Measurements from ENCODE around the gene CARD14. TPM values are rescaled to one million over a fixed set of nuclear protein-coding genes. Genes with fewer than 3 reads are reported as not detected.

CARD14 gene
- total and polyA plus RNA-seq, 2 of the 13 experiments (the other 11 are each of a cell fraction or from before 2014, with no cell fraction given): 0.11 TPM; not detected in 1

DNA sequence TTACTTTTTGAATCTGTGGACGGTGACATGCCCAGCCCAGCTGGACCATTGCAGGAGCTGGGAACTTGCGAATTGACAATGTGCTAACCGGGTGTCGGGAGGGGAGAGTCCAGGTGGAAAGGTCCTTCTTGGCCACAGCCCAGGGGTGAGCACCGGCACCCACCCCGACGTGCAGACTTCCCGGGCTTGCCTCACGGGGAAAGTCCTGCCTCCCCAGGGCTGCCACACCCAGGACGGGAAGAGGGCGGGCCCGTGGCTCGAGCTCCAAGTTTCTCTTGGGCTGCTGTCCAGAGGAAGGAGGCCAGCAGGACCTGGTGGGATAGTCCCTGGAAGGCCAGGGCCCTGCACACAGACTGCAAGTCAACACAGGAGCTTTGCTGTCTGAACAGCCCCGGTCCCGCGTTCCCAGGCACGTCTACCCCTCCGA, 17.7 kb downstream of the CARD14 start (continued):
- TF ChIP-seq, protein P1, sequence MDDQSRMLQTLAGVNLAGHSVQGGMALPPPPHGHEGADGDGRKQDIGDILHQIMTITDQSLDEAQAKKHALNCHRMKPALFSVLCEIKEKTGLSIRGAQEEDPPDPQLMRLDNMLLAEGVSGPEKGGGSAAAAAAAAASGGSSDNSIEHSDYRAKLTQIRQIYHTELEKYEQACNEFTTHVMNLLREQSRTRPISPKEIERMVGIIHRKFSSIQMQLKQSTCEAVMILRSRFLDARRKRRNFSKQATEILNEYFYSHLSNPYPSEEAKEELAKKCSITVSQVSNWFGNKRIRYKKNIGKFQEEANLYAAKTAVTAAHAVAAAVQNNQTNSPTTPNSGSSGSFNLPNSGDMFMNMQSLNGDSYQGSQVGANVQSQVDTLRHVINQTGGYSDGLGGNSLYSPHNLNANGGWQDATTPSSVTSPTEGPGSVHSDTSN (CRISPR knock-in tag; IDR thresholded peaks at IDR 0.05; ENCODE audit: borderline replicate concordance): no peak
- no peak for TF ChIP-seq SOX6 (IDR thresholded peaks at IDR 0.05)
- no peak for TF ChIP-seq SOX6 (CRISPR knock-in tag; IDR thresholded peaks at IDR 0.05)
- 0 out of 2 replicates have a peak, but pooled peaks have one; percentile 39 for TF ChIP-seq ZNF563 (CRISPR knock-in tag; IDR thresholded peaks at IDR 0.05)
- TF ChIP-seq TBP (CRISPR knock-in tag; IDR thresholded peaks at IDR 0.05): no peak
- no peak for TF ChIP-seq ZNF556 (CRISPR knock-in tag; IDR thresholded peaks at IDR 0.05; ENCODE audit: borderline replicate concordance)
- TF ChIP-seq RBFOX2 (IDR thresholded peaks at IDR 0.05; ENCODE audit: low read depth, low read length): no peak
- TF ChIP-seq ZNF326 (CRISPR knock-in tag; IDR thresholded peaks at IDR 0.05; ENCODE audit: borderline replicate concordance): no peak
- TF ChIP-seq ZSCAN30 (CRISPR knock-in tag; IDR thresholded peaks at IDR 0.05): no peak
- TF ChIP-seq PATZ1 (CRISPR knock-in tag; IDR thresholded peaks at IDR 0.05): no peak

DNA sequence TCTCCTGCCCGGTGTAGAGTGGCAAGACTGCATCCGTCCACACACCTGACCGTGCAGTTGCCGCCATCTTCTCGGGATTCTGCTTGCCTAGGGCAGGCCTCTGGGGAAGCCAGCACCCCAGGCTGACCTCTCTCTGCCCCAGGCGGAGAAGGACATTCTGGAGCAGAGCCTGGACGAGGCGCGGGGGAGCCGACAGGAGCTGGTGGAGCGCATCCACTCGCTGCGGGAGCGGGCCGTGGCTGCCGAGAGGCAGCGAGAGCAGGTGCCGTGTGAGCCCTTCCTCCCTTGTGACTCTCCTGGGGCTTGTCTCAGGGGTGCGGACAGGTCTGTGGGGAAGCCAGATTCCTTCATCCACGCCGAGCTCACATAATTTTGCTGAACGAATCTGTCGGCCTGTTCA, 19.8 kb downstream of the CARD14 start:
- Histone ChIP-seq H3K4me3 (replicated peaks in 1 of 3; ENCODE audit: insufficient read depth in 1 of 3, low read depth in 2 of 3, low read length in 3 of 3) (no peak overlapping the region), H3K9me3 (ENCODE audit: low read length) (no peaks in the 10 kb centered on the region), H3K36me3 (replicated peaks in 1 of 2; ENCODE audit: control insufficient read depth in 1 of 2, insufficient read depth in 2 of 2, low read length in 2 of 2) (no peaks in the 10 kb centered on the region), H3K4me1 (ENCODE audit: insufficient read depth, low read length) (peaks cover 34% of the 10 kb centered on the region), H2AFZ (ENCODE audit: low read length) (no peak overlapping the region), H4K20me1 (ENCODE audit: insufficient read depth, low read length) (no peaks in the 10 kb centered on the region), H3K79me2 (ENCODE audit: insufficient read depth, low read length) (no peaks in the 10 kb centered on the region), H3K27me3 (ENCODE audit: control insufficient read depth in 1 of 2, insufficient read depth in 2 of 2, low read length in 2 of 2) (peaks cover 28 to 97% of the 10 kb centered on the region in 2 experiments), H3K27ac (ENCODE audit: extremely low read length, insufficient read depth, low read length) (no peak overlapping the region), H3K9ac (ENCODE audit: insufficient read depth, low read depth, low read length) (no peak overlapping the region), H3K4me2 (ENCODE audit: low read depth, low read length) (no peak overlapping the region)
- ATAC-seq: no peak
- intact Hi-C loops (cut with micrococcal nuclease; ENCODE audit: unreplicated experiment) (no loop called here), in situ Hi-C loops (cut with HindIII; ENCODE audit: extremely low pct_ligation_motif_present, low pct_unique_long_range_greater_than_20kb) (no loop called here)
- no peak for FAIRE-seq
- ChIA-PET CTCF (ENCODE audit: low intra/inter-chr PET ratio, low total read pairs) (no interaction called here), POLR2A (no interaction called here)
- BruUV-seq (replicated peaks): no TSS peak
- 72% methylated on average over 23 of the region's 23 CpGs for WGBS (ENCODE audit: low lambda C conversion rate)
- DNase-seq (ENCODE audit: low spot score): no peak
- TF ChIP-seq HOXD1 (CRISPR knock-in tag; IDR thresholded peaks at IDR 0.05): no peak
- TF ChIP-seq MAZ (IDR thresholded peaks at IDR 0.05; ENCODE audit: borderline replicate concordance, low read depth, low read length): no peak
- no peak for TF ChIP-seq MAZ (CRISPR knock-in tag; IDR thresholded peaks at IDR 0.05; ENCODE audit: low read depth)
- TF ChIP-seq IKZF5 (CRISPR knock-in tag; IDR thresholded peaks at IDR 0.05): no peak
- no peak for TF ChIP-seq NFE2 (CRISPR knock-in tag; IDR thresholded peaks at IDR 0.05)
- no peak for TF ChIP-seq ZNF44 (CRISPR knock-in tag; IDR thresholded peaks at IDR 0.05)
- no peak for TF ChIP-seq ZNF510 (CRISPR knock-in tag; IDR thresholded peaks at IDR 0.05; ENCODE audit: low read depth)
- TF ChIP-seq ZNF12 (CRISPR knock-in tag; IDR thresholded peaks at IDR 0.05): no peak
- no peak for TF ChIP-seq NBN (conservative IDR thresholded peaks at IDR 0.05)
- TF ChIP-seq ATF2 (CRISPR knock-in tag; IDR thresholded peaks at IDR 0.05): no peak
- TF ChIP-seq ZFP37 (CRISPR knock-in tag; IDR thresholded peaks at IDR 0.05; ENCODE audit: borderline replicate concordance): no peak
